K562 (cell line): Measurements from ENCODE around the gene PON1. TPM values are rescaled to one million over a fixed set of nuclear protein-coding genes. Genes with fewer than 3 reads are reported as not detected.

Source experiments
- ATAC-seq: fragments of 200-7000 bp; cut with Tn5 transposase; 3 replicates; pipeline ENCODE4 v1.9.1; 2020; ENCODE audit warnings: moderate library complexity
- BruUV-seq: library from RNA; stranded (reverse); fragments of 400-500 nt; replicated peaks from 2 replicates; lab custom pipeline; 2021; lab: Mats Ljungman, UMichigan
- CTCF ChIA-PET: fragments of 300-600 bp; formaldehyde crosslinking; extraction: SDS; loops from one replicate; lab custom pipeline; 2021; ENCODE audit warnings: low intra/inter-chr PET ratio; lab: Yijun Ruan, JAX
- POLR2A ChIA-PET: fragments of 300-600, 350-650 bp; sonication (Branson Sonifier 250); formaldehyde crosslinking; extraction: SDS; loops from one replicate; lab custom pipeline; 2021; ENCODE audit warnings: antibody characterized with exemption, inconsistent platforms; lab: Yijun Ruan, JAX
- DNase-seq, 4 experiments: peaks; one replicate each; pipeline versions ENCODE4 v3.0.0 to v3.0.0-alpha.2; 2011 to 2018; ENCODE audit warnings: low spot score in 3 of 4, mixed read lengths in 3 of 4; ENCODE audit errors: extremely low read depth in 1 of 4
- FAIRE-seq: peaks from 2 replicates; lab custom pipeline; 2011; peaks lifted over from hg19 to GRCh38; lab: Jason Lieb, UNC
- H2AFZ ChIP-seq: 2 replicates; pipeline ENCODE4 v1.6.0; 2011; ENCODE audit warnings: low read depth, low read length, control low read depth, inconsistent platforms
- H3K27ac ChIP-seq: fragments of 200-600 bp; 3 replicates; pipeline ENCODE4 v1.8.0; 2011; ENCODE audit warnings: low read depth, mild to moderate bottlenecking, control low read depth, inconsistent platforms, low read length, moderate library complexity, mixed read lengths; ENCODE audit errors: extremely low read depth
- H3K27me3 ChIP-seq, 2 experiments: fragments of 300-600 bp in 1 of 2; 2 replicates in 1 of 2; 3 replicates in 1 of 2; pipeline versions ENCODE4 v1.6.0 to v1.8.0; 2011; ENCODE audit warnings: inconsistent platforms in 2 of 2, low read length in 2 of 2, mild to moderate bottlenecking in 1 of 2, mixed read lengths in 1 of 2, moderate library complexity in 1 of 2; ENCODE audit not compliant: control insufficient read depth in 2 of 2, insufficient read depth in 2 of 2
- H3K36me3 ChIP-seq: fragments of 300-600 bp; 3 replicates; pipeline ENCODE4 v1.8.0; 2011; ENCODE audit warnings: mild to moderate bottlenecking, low read length, inconsistent platforms; ENCODE audit not compliant: control insufficient read depth, insufficient read depth
- H3K4me1 ChIP-seq, 2 experiments: fragments of 200-600 bp in 1 of 2; replicated peaks in 1 of 2; 2 replicates in 1 of 2; 3 replicates in 1 of 2; pipeline versions ENCODE4 v1.5.1 to v1.8.0; 2011; ENCODE audit warnings: inconsistent platforms in 2 of 2, low read length in 2 of 2, mild to moderate bottlenecking in 1 of 2, mixed read lengths in 1 of 2, moderate library complexity in 1 of 2; ENCODE audit not compliant: control insufficient read depth in 2 of 2, insufficient read depth in 2 of 2
- H3K4me2 ChIP-seq: 2 replicates; pipeline ENCODE4 v1.6.1; 2011; ENCODE audit warnings: low read length, control low read depth, inconsistent platforms, mixed read lengths; ENCODE audit not compliant: insufficient read depth
- H3K4me3 ChIP-seq: fragments of 200-600 bp; sonication (generic), shearing (Covaris generic); 2 replicates; pipeline ENCODE4 v1.5.1; 2016; ENCODE audit warnings: control low read depth, inconsistent platforms
- H3K79me2 ChIP-seq: fragments of 200-600 bp; 3 replicates; pipeline ENCODE4 v1.8.0; 2011; ENCODE audit warnings: low read length, inconsistent platforms; ENCODE audit not compliant: control insufficient read depth, insufficient read depth
- H3K9ac ChIP-seq, 2 experiments: 2 replicates each; pipeline versions ENCODE4 v1.6.0 to v1.6.1; 2011; ENCODE audit warnings: low read depth in 2 of 2, low read length in 2 of 2, control low read depth in 1 of 2, inconsistent platforms in 1 of 2, mild to moderate bottlenecking in 1 of 2, mixed read lengths in 1 of 2; ENCODE audit not compliant: insufficient read depth in 1 of 2
- H3K9me1 ChIP-seq: one replicate; pipeline ENCODE4 v1.6.0; 2011; ENCODE audit warnings: inconsistent platforms, mild to moderate bottlenecking, low read length, moderate library complexity; ENCODE audit not compliant: control insufficient read depth, insufficient read depth
- H3K9me3 ChIP-seq: replicated peaks from 2 replicates; pipeline ENCODE4 v1.5.1; 2011; ENCODE audit warnings: low read depth, low read length, inconsistent platforms; ENCODE audit not compliant: control insufficient read depth, insufficient read depth
- H4K20me1 ChIP-seq: replicated peaks from 2 replicates; pipeline ENCODE4 v1.6.1; 2011; ENCODE audit warnings: low read length, inconsistent platforms, mixed read lengths; ENCODE audit not compliant: control insufficient read depth, insufficient read depth
- ATF1 ChIP-seq, 2 experiments: fragments of 450-650 bp in 1 of 2; IDR thresholded peaks; 2 replicates each; pipeline ENCODE4 v1.6.1; 2016; ENCODE audit warnings: missing compliant biosample characterization in 1 of 2, missing genetic modification characterization in 1 of 2
- CBFB ChIP-seq: sonication (generic); formaldehyde crosslinking; IDR thresholded peaks from 2 replicates; pipeline ENCODE4 v1.4.0; 2020; ENCODE audit warnings: mild to moderate bottlenecking, missing genetic modification reagents
- CBX3 ChIP-seq, 2 experiments: IDR thresholded peaks; 1 replicate in 1 of 2; 2 replicates in 1 of 2; pipeline ENCODE4 v1.6.1; 2012; ENCODE audit warnings: inconsistent platforms in 2 of 2, low read length in 2 of 2, borderline replicate concordance in 1 of 2, control low read depth in 1 of 2
- CHAMP1 ChIP-seq: fragments of 450-650 bp; IDR thresholded peaks from 2 replicates; pipeline ENCODE4 v1.6.1; 2016; ENCODE audit warnings: mild to moderate bottlenecking
- DEAF1 ChIP-seq: fragments of 450-650 bp; formaldehyde crosslinking; IDR thresholded peaks from 2 replicates; pipeline ENCODE4 v1.4.0; 2020; ENCODE audit warnings: mild to moderate bottlenecking, moderate library complexity
- HCFC1 ChIP-seq: IDR thresholded peaks from 2 replicates; pipeline ENCODE4 v1.6.1; 2012; ENCODE audit warnings: low read depth, low read length, improper control_type of control experiment
- HDAC3 ChIP-seq: fragments of 450-650 bp; IDR thresholded peaks from 2 replicates; pipeline ENCODE4 v1.6.1; 2018; ENCODE audit warnings: borderline replicate concordance, mild to moderate bottlenecking, moderate library complexity; ENCODE audit not compliant: partially characterized antibody
- HMGN3 ChIP-seq: IDR thresholded peaks from 2 replicates; pipeline ENCODE4 v1.6.1; 2011; ENCODE audit warnings: borderline replicate concordance, low read depth, mild to moderate bottlenecking, mixed read lengths, low read length; ENCODE audit not compliant: insufficient read length; ENCODE audit errors: extremely low read depth
- HNRNPLL ChIP-seq: fragments of 200-400 bp; formaldehyde crosslinking; IDR thresholded peaks from 2 replicates; pipeline ENCODE4 v1.6.1; 2017; ENCODE audit warnings: low read length, low read depth, mild to moderate bottlenecking; ENCODE audit not compliant: poor library complexity, severe bottlenecking
- KDM2B ChIP-seq: fragments of 250-450 bp; sonication (Bioruptor Pico); IDR thresholded peaks from 2 replicates; pipeline ENCODE4 v1.8.0; 2021; ENCODE audit warnings: mild to moderate bottlenecking, moderate library complexity
- MAZ ChIP-seq, 2 experiments: fragments of 450-650 bp in 1 of 2; sonication (generic) in 1 of 2; formaldehyde crosslinking; IDR thresholded peaks in 1 of 2; conservative IDR thresholded peaks in 1 of 2; 2 replicates each; pipeline versions ENCODE4 v1.4.0 to v1.5.0; 2020; ENCODE audit warnings: mild to moderate bottlenecking in 1 of 2, missing genetic modification reagents in 1 of 2
- PCBP2 ChIP-seq: fragments of 200-400 bp; formaldehyde crosslinking; IDR thresholded peaks from 2 replicates; pipeline ENCODE4 v1.6.1; 2018; ENCODE audit warnings: low read length, low read depth, mild to moderate bottlenecking, moderate library complexity; ENCODE audit not compliant: poor library complexity, severe bottlenecking
- POLR2G ChIP-seq: fragments of 200-400 bp; formaldehyde crosslinking; IDR thresholded peaks from 2 replicates; pipeline ENCODE4 v1.6.1; 2017; ENCODE audit warnings: low read depth, mild to moderate bottlenecking, antibody characterized with exemption, low read length, moderate library complexity
- ZNF511 ChIP-seq: sonication (generic); formaldehyde crosslinking; IDR thresholded peaks from 2 replicates; pipeline ENCODE4 v1.8.0; 2022; ENCODE audit warnings: mild to moderate bottlenecking, missing genetic modification reagents
- ZNF785 ChIP-seq: fragments of 250-450 bp; sonication (Bioruptor Pico); IDR thresholded peaks from 2 replicates; pipeline ENCODE4 v1.4.0; 2020; ENCODE audit warnings: mild to moderate bottlenecking
- in situ Hi-C: fragments of 300-500 bp; cut with MboI; formaldehyde crosslinking; loops from 4 replicates; pipeline ENCODE4 v1.15.0; 2018; ENCODE audit warnings: inconsistent platforms, mixed read lengths
- intact Hi-C: fragments of 100-400 bp; cut with micrococcal nuclease; formaldehyde crosslinking; loops from 2 replicates; pipeline ENCODE4 v1.14.2; 2022
- polyA plus RNA-seq, 8 experiments: library from polyadenylated mRNA; depleted of rRNA in 4 of 8; stranded (reverse) in 5 of 8; unstranded in 3 of 8; fragments of >200 nt; fragmentation: Nextera tagmentation in 2 of 8; fragmentation: Illumina TruSeq in 1 of 8; extraction: Ambion mirVana in 2 of 8; extraction: Trizol in 1 of 8; gene quantifications; 2 replicates each; pipeline versions ENCODE4 v1.2.1 to v1.2.3, GENCODE V29; 2011 to 2014; ENCODE audit warnings: inconsistent platforms in 1 of 8, missing spikeins in 1 of 8
- total RNA-seq, 7 experiments: library from RNA; depleted of rRNA in 6 of 7; stranded (reverse); fragments of >200 nt in 6 of 7; fragmentation: Illumina TruSeq in 2 of 7; extraction: Trizol in 2 of 7; gene quantifications; 2 replicates each; pipeline versions ENCODE4 v1.2.1 to v1.2.3, GENCODE V29; 2011 to 2021; ENCODE audit warnings: low replicate concordance in 1 of 7

PON1 gene
- total and polyA plus RNA-seq, 9 of the 15 experiments (the other 6 are each of a cell fraction or from before 2014, with no cell fraction given): not detected

- TF ChIP-seq ATF1 (CRISPR knock-in tag; IDR thresholded peaks at IDR 0.05) (no peak), ATF1 (tag; IDR thresholded peaks at IDR 0.05) (no peak), DEAF1 (no peak)
Measured at GRCh38 chr7:95262875-95263274, 61.5 kb downstream of the PON1 start (continued).

GRCh38 chr7:95261895-95262415 lies 62.4 kb downstream of the PON1 start:
- Histone ChIP-seq H3K9me1 (no peaks in the 10 kb centered on the region), H3K27me3 (no peaks in the 10 kb centered on the region), H2AFZ (no peak overlapping the region), H3K9ac (no peak overlapping the region), H3K4me2 (no peak overlapping the region), H3K79me2 (no peaks in the 10 kb centered on the region), H3K4me3 (no peak overlapping the region), H4K20me1 (no peaks in the 10 kb centered on the region), H3K27ac (no peak overlapping the region), H3K36me3 (no peaks in the 10 kb centered on the region), H3K9me3 (no peaks in the 10 kb centered on the region), H3K4me1 (no peaks in the 10 kb centered on the region; a peak in 1 of 5 replicates)
- POLR2A ChIA-PET: no interaction called here
- intact Hi-C loops (loop anchor here (5.0 kb wide), 1 partner anchor 215 kb away; no protein-coding TSS in a partner anchor), in situ Hi-C loops (no loop called here)
- CTCF ChIA-PET: interaction anchor here (0.7 kb wide), 1 partner anchor 366 kb away, joined by 3 read pairs; no protein-coding TSS in a partner anchor
- ATAC-seq: no peak
- no peak for FAIRE-seq
- DNase-seq: no peak
- no TSS peak for BruUV-seq
- TF ChIP-seq CBX3 (IDR thresholded peaks at IDR 0.05; ENCODE audit: borderline replicate concordance in 1 of 2, low read length in 2 of 2) (no peak), ZNF785 (CRISPR knock-in tag) (no peak), HNRNPLL (no peak), CHAMP1 (no peak), POLR2G (no peak), HMGN3 (no peak), HDAC3 (no peak), MAZ (CRISPR knock-in tag; conservative IDR thresholded peaks at IDR 0.05 in 1 of 2, IDR thresholded peaks at IDR 0.05 in 1 of 2) (no peak), HCFC1 (no peak), KDM2B (no peak), CBFB (CRISPR knock-in tag) (no peak), PCBP2 (no peak), ZNF511 (no peak)
